GM12801 (cell line): ENCODE data around the gene SP110.

Experiments used
- CTCF ChIP-seq: IDR thresholded peaks from one replicate; pipeline ENCODE4 v1.5.1; 2011; ENCODE audit warnings: control low read depth; ENCODE audit not compliant: insufficient read length; ENCODE audit errors: extremely low read depth

Gene SP110

GRCh38 chr2:230130668-230131364 is 89.0 kb downstream of the SP110 start:
- no peak for TF ChIP-seq CTCF

- no peak for TF ChIP-seq CTCF
Measured at GRCh38 chr2:230129343-230129742, 90.4 kb downstream of the SP110 start.

GRCh38 chr2:230128623-230129342 is 91.0 kb downstream of the SP110 start:
- TF ChIP-seq CTCF, result no peak

- TF ChIP-seq CTCF, result no peak
Measured at GRCh38 chr2:230127195-230127594, 92.6 kb downstream of the SP110 start.

GRCh38 chr2:230124757-230125431 is 94.9 kb downstream of the SP110 start:
- TF ChIP-seq CTCF, result no peak

GRCh38 chr2:230124235-230124634 is 95.5 kb downstream of the SP110 start:
- no peak for TF ChIP-seq CTCF
